ENCODE data around the gene EPHB4. TPM values are rescaled to one million over a fixed set of nuclear protein-coding genes. Genes with fewer than 3 reads are reported as not detected.

The EPHB4 gene
- total and polyA plus RNA-seq, 2 donors (not counting 3 experiments of a cell fraction or from before 2014, with no cell fraction given) = 193 to 274 TPM

DNA sequence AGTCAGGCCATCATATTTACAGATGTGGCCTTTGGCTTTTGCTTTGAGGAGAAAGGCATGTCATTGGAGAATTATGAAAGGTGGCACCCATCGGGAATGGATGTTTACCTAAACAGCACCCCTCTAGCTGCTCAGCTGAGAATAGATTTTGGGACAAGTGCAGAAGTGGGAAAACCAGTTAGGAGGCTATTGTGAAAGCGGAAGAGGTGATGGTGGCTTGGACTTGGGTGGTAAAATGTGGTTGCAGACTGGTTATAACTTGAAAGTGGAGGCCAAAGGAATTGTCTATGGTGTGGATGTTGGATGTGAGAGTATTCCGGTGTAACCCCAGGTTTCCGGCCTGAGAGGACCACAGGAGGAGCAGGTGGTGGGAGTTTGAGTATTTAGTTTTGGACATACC, 20.0 kb upstream of the EPHB4 start:
- no peak overlapping the region for H3K4me3 ChIP-seq (replicated peaks in 1 of 3; ENCODE audit: insufficient read depth in 1 of 3, low read depth in 1 of 3, low read length in 3 of 3)
- no peaks in the 10 kb centered on the region for H3K27me3 ChIP-seq (ENCODE audit: control insufficient read depth in 2 of 2, insufficient read depth in 2 of 2, low read length in 2 of 2)
- TF ChIP-seq JUN (IDR thresholded peaks at IDR 0.05; ENCODE audit: borderline replicate concordance, insufficient read depth, insufficient read length, low read depth) (no peak), GATA2 (IDR thresholded peaks at IDR 0.05; ENCODE audit: insufficient read depth, insufficient read length, low read depth, low read length) (no peak), FOS (IDR thresholded peaks at IDR 0.05; ENCODE audit: borderline replicate concordance, insufficient read depth, low read length) (no peak), POLR2AphosphoS5 (IDR thresholded peaks at IDR 0.05; ENCODE audit: insufficient read depth, low read depth, low read length) (no peak), POLR2A (IDR thresholded peaks at IDR 0.05; ENCODE audit: low read depth, low read length) (no peak), EZH2 (IDR thresholded peaks at IDR 0.05; ENCODE audit: borderline replicate concordance, low read depth, low read length, severe bottlenecking) (no peak), MYC (IDR thresholded peaks at IDR 0.05; ENCODE audit: low read depth, low read length) (no peak)
- TF ChIP-seq, protein P1, sequence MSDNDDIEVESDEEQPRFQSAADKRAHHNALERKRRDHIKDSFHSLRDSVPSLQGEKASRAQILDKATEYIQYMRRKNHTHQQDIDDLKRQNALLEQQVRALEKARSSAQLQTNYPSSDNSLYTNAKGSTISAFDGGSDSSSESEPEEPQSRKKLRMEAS (IDR thresholded peaks at IDR 0.05; ENCODE audit: insufficient read depth, insufficient read length) = no peak
- TF ChIP-seq, protein P2, sequence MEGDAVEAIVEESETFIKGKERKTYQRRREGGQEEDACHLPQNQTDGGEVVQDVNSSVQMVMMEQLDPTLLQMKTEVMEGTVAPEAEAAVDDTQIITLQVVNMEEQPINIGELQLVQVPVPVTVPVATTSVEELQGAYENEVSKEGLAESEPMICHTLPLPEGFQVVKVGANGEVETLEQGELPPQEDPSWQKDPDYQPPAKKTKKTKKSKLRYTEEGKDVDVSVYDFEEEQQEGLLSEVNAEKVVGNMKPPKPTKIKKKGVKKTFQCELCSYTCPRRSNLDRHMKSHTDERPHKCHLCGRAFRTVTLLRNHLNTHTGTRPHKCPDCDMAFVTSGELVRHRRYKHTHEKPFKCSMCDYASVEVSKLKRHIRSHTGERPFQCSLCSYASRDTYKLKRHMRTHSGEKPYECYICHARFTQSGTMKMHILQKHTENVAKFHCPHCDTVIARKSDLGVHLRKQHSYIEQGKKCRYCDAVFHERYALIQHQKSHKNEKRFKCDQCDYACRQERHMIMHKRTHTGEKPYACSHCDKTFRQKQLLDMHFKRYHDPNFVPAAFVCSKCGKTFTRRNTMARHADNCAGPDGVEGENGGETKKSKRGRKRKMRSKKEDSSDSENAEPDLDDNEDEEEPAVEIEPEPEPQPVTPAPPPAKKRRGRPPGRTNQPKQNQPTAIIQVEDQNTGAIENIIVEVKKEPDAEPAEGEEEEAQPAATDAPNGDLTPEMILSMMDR (IDR thresholded peaks at IDR 0.05; ENCODE audit: extremely low read depth in 1 of 2, insufficient read depth in 1 of 2, low read depth in 1 of 2, low read length in 2 of 2) = no peak
- intact Hi-C loops (cut with micrococcal nuclease) = no loop called here
- H3K36me3 ChIP-seq (ENCODE audit: control insufficient read depth in 2 of 2, extremely low read depth in 1 of 2, insufficient read depth in 2 of 2, low read length in 2 of 2) = no peaks in the 10 kb centered on the region
- H3K9me1 ChIP-seq (replicated peaks; ENCODE audit: control insufficient read depth, extremely low read depth, insufficient read depth, low read length) = no peaks in the 10 kb centered on the region
- ChIA-PET CTCF (interaction anchor here (0.6 to 6.1 kb wide), 3 partner anchors 11 to 142 kb away, joined by 3 to 214 read pairs (median 17); partner anchors contain the start of gene POP7), POLR2A (no interaction called here)
- DNase-seq (ENCODE audit: low read depth, low spot score) = no peak
- H3K4me1 ChIP-seq (ENCODE audit: control insufficient read depth, extremely low read depth, insufficient read depth, low read length) = peaks cover 6% of the 10 kb centered on the region
- dilution Hi-C loops (cut with MboI; ENCODE audit: extremely low pct_ligation_motif_present, low sequenced_read_pairs) = loop anchor here (25.0 kb wide), 1 partner anchor 135 kb away; the partner anchor contains the start of genes EPO and POP7
- no peak overlapping the region for H3K27ac ChIP-seq (ENCODE audit: insufficient read depth, low read depth, low read length)
- H3K4me2 ChIP-seq (ENCODE audit: insufficient read depth, low read length) = no peak overlapping the region
- no peaks in the 10 kb centered on the region for H4K20me1 ChIP-seq (replicated peaks; ENCODE audit: control insufficient read depth, extremely low read depth, insufficient read depth, low read length)
- BruUV-seq (replicated peaks) = no TSS peak
- no peak overlapping the region for H3K9ac ChIP-seq (replicated peaks; ENCODE audit: extremely low read depth, insufficient read depth, low read length)
- FAIRE-seq = no peak
- H2AFZ ChIP-seq (ENCODE audit: low read depth, low read length) = no peak overlapping the region
- no peaks in the 10 kb centered on the region for H3K9me3 ChIP-seq (replicated peaks; ENCODE audit: control insufficient read depth, insufficient read depth, low read length)
- no peaks in the 10 kb centered on the region for H3K79me2 ChIP-seq (ENCODE audit: control insufficient read depth, insufficient read depth, low read length)

All from endothelial cell of umbilical vein (primary cell).